ENCODE measurements around the gene PHTF2.

GRCh38 chr7:77760809-77761453, 37.6 kb upstream of the PHTF2 start:
- no peak for TF ChIP-seq POLR2A (IDR thresholded peaks at IDR 0.05; ENCODE audit: low read depth, low read length)
- no peak for TF ChIP-seq POLR2AphosphoS5 (IDR thresholded peaks at IDR 0.05; ENCODE audit: low read depth, low read length)

Measured in GM12892 (cell line).